Keratinocyte (primary cell): ENCODE measurements around the gene STARD10. TPM values are rescaled to one million over a fixed set of nuclear protein-coding genes. Genes with fewer than 3 reads are reported as not detected.

Source experiments
- DNase-seq: peaks from one replicate; pipeline ENCODE4 v3.0.0-alpha.2; 2011; ENCODE audit warnings: low read depth, missing footprints, low spot score
- FAIRE-seq: peaks from 2 replicates; lab custom pipeline; 2011; peaks lifted over from hg19 to GRCh38; lab: Jason Lieb, UNC
- H2AFZ ChIP-seq: 2 replicates; pipeline ENCODE4 v1.6.0; 2012; ENCODE audit warnings: low read length, control low read depth, inconsistent platforms; ENCODE audit not compliant: control insufficient read depth
- H3K27ac ChIP-seq: 2 replicates; pipeline ENCODE4 v1.5.1; 2011; ENCODE audit warnings: low read length; ENCODE audit not compliant: control insufficient read depth, insufficient read depth
- H3K27me3 ChIP-seq: 3 replicates; pipeline ENCODE4 v1.6.0; 2011; ENCODE audit warnings: low read length; ENCODE audit not compliant: control insufficient read depth, insufficient read depth; ENCODE audit errors: extremely low read depth
- H3K36me3 ChIP-seq, 2 experiments: 2 replicates in 1 of 2; 3 replicates in 1 of 2; pipeline ENCODE4 v1.5.1; 2011; ENCODE audit warnings: low read length in 2 of 2, mild to moderate bottlenecking in 1 of 2; ENCODE audit not compliant: control insufficient read depth in 2 of 2, insufficient read depth in 2 of 2; ENCODE audit errors: extremely low read depth in 1 of 2
- H3K4me1 ChIP-seq: 3 replicates; pipeline ENCODE4 v1.5.1; 2011; ENCODE audit warnings: low read length; ENCODE audit not compliant: control insufficient read depth, insufficient read depth; ENCODE audit errors: extremely low read depth
- H3K4me2 ChIP-seq: 3 replicates; pipeline ENCODE4 v1.6.0; 2011; ENCODE audit warnings: low read depth, low read length; ENCODE audit not compliant: control insufficient read depth, insufficient read depth; ENCODE audit errors: extremely low read depth
- H3K4me3 ChIP-seq, 3 experiments: fragments of 200-600 bp in 1 of 3; sonication (generic) in 1 of 3; 2 replicates in 2 of 3; 3 replicates in 1 of 3; pipeline ENCODE4 v1.5.1; 2011 to 2016; ENCODE audit warnings: low read length in 3 of 3, mild to moderate bottlenecking in 3 of 3, control low read depth in 2 of 3, inconsistent platforms in 1 of 3, low read depth in 1 of 3, mixed read lengths in 1 of 3, mixed run types in 1 of 3, moderate library complexity in 1 of 3; ENCODE audit not compliant: control insufficient read depth in 2 of 3, insufficient read depth in 2 of 3; ENCODE audit errors: extremely low read depth in 1 of 3
- H3K79me2 ChIP-seq: 2 replicates; pipeline ENCODE4 v1.6.0; 2012; ENCODE audit warnings: low read length; ENCODE audit not compliant: control insufficient read depth, insufficient read depth
- H3K9ac ChIP-seq: 3 replicates; pipeline ENCODE4 v1.6.0; 2011; ENCODE audit warnings: low read length; ENCODE audit not compliant: control insufficient read depth, insufficient read depth; ENCODE audit errors: extremely low read depth
- H3K9me1 ChIP-seq: 3 replicates; pipeline ENCODE4 v1.6.0; 2011; ENCODE audit warnings: low read length; ENCODE audit not compliant: control insufficient read depth, insufficient read depth; ENCODE audit errors: extremely low read depth
- H3K9me3 ChIP-seq: 2 replicates; pipeline ENCODE4 v1.5.1; 2012; ENCODE audit warnings: low read depth, low read length; ENCODE audit not compliant: control insufficient read depth
- H4K20me1 ChIP-seq: 3 replicates; pipeline ENCODE4 v1.6.0; 2011; ENCODE audit warnings: low read length; ENCODE audit not compliant: control insufficient read depth, insufficient read depth; ENCODE audit errors: extremely low read depth
- CTCF ChIP-seq, 3 experiments: IDR thresholded peaks in 1 of 3; conservative IDR thresholded peaks in 1 of 3; optimal IDR thresholded peaks in 1 of 3; 2 replicates in 2 of 3; 3 replicates in 1 of 3; pipeline versions ENCODE3 to v1.5.1; 2011; ENCODE audit warnings: low read length in 3 of 3, mild to moderate bottlenecking in 3 of 3, moderate library complexity in 2 of 3, control low read depth in 1 of 3, inconsistent platforms in 1 of 3; ENCODE audit not compliant: insufficient read depth in 2 of 3; ENCODE audit errors: extremely low read depth in 1 of 3
- EZH2 ChIP-seq: IDR thresholded peaks from one replicate; pipeline ENCODE4 v1.6.1; 2012; ENCODE audit warnings: inconsistent platforms, mild to moderate bottlenecking, low read length, moderate library complexity
- dilution Hi-C: fragments of 300-500 bp; cut with MboI; formaldehyde crosslinking; loops from one replicate; pipeline ENCODE4 v1.7.0; 2020; ENCODE audit warnings: low sequenced_read_pairs; ENCODE audit not compliant: extremely low pct_ligation_motif_present
- polyA plus RNA-seq, 5 experiments: library from polyadenylated mRNA; depleted of rRNA in 3 of 5; stranded (reverse) in 3 of 5; stranded (forward) in 1 of 5; unstranded in 1 of 5; fragments of >200 nt; gene quantifications; 1 replicate in 1 of 5; 2 replicates in 3 of 5; 3 replicates in 1 of 5; pipeline versions ENCODE4 v1.2.1 to v1.2.3, GENCODE V29; 2011 to 2012; ENCODE audit warnings: missing spikeins in 2 of 5, low read depth in 1 of 5, low replicate concordance in 1 of 5

The STARD10 gene
- polyA plus RNA-seq, 1 donor (not counting 4 experiments of a cell fraction or from before 2014, with no cell fraction given): 67.0 TPM

GRCh38 chr11:72825661-72826060 lies 31.8 kb upstream of the STARD10 start:
- no peak overlapping the region for H3K4me3 ChIP-seq
- no peak overlapping the region for H3K4me2 ChIP-seq
- H3K79me2 ChIP-seq: no peaks in the 10 kb centered on the region
- dilution Hi-C loops: no loop called here
- TF ChIP-seq EZH2 (no peak), CTCF (optimal IDR thresholded peaks at IDR 0.05 in 1 of 3, IDR thresholded peaks at IDR 0.05 in 1 of 3, conservative IDR thresholded peaks at IDR 0.05 in 1 of 3; ENCODE audit: extremely low read depth in 1 of 3, insufficient read depth in 2 of 3, low read length in 3 of 3) (no peak)
- H4K20me1 ChIP-seq: no peaks in the 10 kb centered on the region
- H2AFZ ChIP-seq: no peak overlapping the region
- no peak overlapping the region for H3K9ac ChIP-seq
- H3K36me3 ChIP-seq: peaks cover 2 to 8% of the 10 kb centered on the region in 2 experiments
- H3K9me3 ChIP-seq: no peaks in the 10 kb centered on the region
- DNase-seq (no peak), FAIRE-seq (no peak)
- H3K9me1 ChIP-seq: no peaks in the 10 kb centered on the region
- peaks cover 13% of the 10 kb centered on the region for H3K4me1 ChIP-seq
- no peak overlapping the region for H3K27ac ChIP-seq
- no peaks in the 10 kb centered on the region for H3K27me3 ChIP-seq

- TF ChIP-seq EZH2 (no peak), CTCF (optimal IDR thresholded peaks at IDR 0.05 in 1 of 3, IDR thresholded peaks at IDR 0.05 in 1 of 3, conservative IDR thresholded peaks at IDR 0.05 in 1 of 3; ENCODE audit: extremely low read depth in 1 of 3, insufficient read depth in 2 of 3, low read length in 3 of 3) (no peak)
- H3K27ac ChIP-seq: no peak overlapping the region
These were observed 31.1 kb upstream of the STARD10 start for GRCh38 chr11:72824811-72825505.

More at GRCh38 chr11:72824811-72825505, 31.1 kb upstream of the STARD10 start:
- no peaks in the 10 kb centered on the region for H3K27me3 ChIP-seq
- H3K9me3 ChIP-seq: no peaks in the 10 kb centered on the region
- dilution Hi-C loops: no loop called here
- FAIRE-seq (no peak), DNase-seq (no peak)
- H2AFZ ChIP-seq: no peak overlapping the region
- H3K4me3 ChIP-seq: no peak overlapping the region
- H3K36me3 ChIP-seq: peaks cover 2 to 8% of the 10 kb centered on the region in 2 experiments
- peaks cover 20% of the 10 kb centered on the region for H3K4me1 ChIP-seq
- H3K9ac ChIP-seq: no peak overlapping the region
- H4K20me1 ChIP-seq: no peaks in the 10 kb centered on the region
- H3K4me2 ChIP-seq: no peak overlapping the region
- no peaks in the 10 kb centered on the region for H3K79me2 ChIP-seq
- H3K9me1 ChIP-seq: no peaks in the 10 kb centered on the region
